Ishikawa (cell line): ENCODE results near the gene TM4SF1.

ENCODE experiments used
- CEBPB ChIP-seq: IDR thresholded peaks from 2 replicates; pipeline ENCODE4 v1.6.1; 2012
- CREB1 ChIP-seq: IDR thresholded peaks from 2 replicates; pipeline ENCODE4 v1.6.1; 2012; ENCODE audit warnings: low read depth
- EGR1 ChIP-seq: IDR thresholded peaks from 2 replicates; pipeline ENCODE4 v1.6.1; 2012
- EP300 ChIP-seq: IDR thresholded peaks from 2 replicates; pipeline ENCODE4 v1.6.1; 2012; ENCODE audit warnings: borderline replicate concordance
- FOXM1 ChIP-seq: IDR thresholded peaks from 2 replicates; pipeline ENCODE4 v1.6.1; 2012; ENCODE audit warnings: low read depth, borderline replicate concordance
- NFIC ChIP-seq: IDR thresholded peaks from 2 replicates; pipeline ENCODE4 v1.6.1; 2012
- RAD21 ChIP-seq: IDR thresholded peaks from 2 replicates; pipeline ENCODE4 v1.6.1; 2012; ENCODE audit warnings: low read depth
- TAF1 ChIP-seq: IDR thresholded peaks from 2 replicates; pipeline ENCODE4 v1.6.1; 2012; ENCODE audit warnings: low read depth, mild to moderate bottlenecking
- TCF12 ChIP-seq: IDR thresholded peaks from 2 replicates; pipeline ENCODE4 v1.6.1; 2012; ENCODE audit warnings: low read depth
- TEAD4 ChIP-seq: IDR thresholded peaks from 2 replicates; pipeline ENCODE4 v1.6.1; 2012
- YY1 ChIP-seq: IDR thresholded peaks from 2 replicates; pipeline ENCODE4 v1.6.1; 2012; ENCODE audit warnings: low read depth
- ZBTB7A ChIP-seq: IDR thresholded peaks from 2 replicates; pipeline ENCODE4 v1.6.1; 2012; ENCODE audit warnings: low read depth
- TF ChIP-seq, protein P1 (sequence below): IDR thresholded peaks from 2 replicates; pipeline ENCODE4 v1.6.1; 2012
- TF ChIP-seq, protein P2 (sequence below): IDR thresholded peaks from 2 replicates; pipeline ENCODE4 v1.6.1; 2012; ENCODE audit warnings: low read depth, mild to moderate bottlenecking
- TF ChIP-seq, protein P3 (sequence below): IDR thresholded peaks from 2 replicates; pipeline ENCODE4 v1.6.1; 2012

Gene TM4SF1

DNA sequence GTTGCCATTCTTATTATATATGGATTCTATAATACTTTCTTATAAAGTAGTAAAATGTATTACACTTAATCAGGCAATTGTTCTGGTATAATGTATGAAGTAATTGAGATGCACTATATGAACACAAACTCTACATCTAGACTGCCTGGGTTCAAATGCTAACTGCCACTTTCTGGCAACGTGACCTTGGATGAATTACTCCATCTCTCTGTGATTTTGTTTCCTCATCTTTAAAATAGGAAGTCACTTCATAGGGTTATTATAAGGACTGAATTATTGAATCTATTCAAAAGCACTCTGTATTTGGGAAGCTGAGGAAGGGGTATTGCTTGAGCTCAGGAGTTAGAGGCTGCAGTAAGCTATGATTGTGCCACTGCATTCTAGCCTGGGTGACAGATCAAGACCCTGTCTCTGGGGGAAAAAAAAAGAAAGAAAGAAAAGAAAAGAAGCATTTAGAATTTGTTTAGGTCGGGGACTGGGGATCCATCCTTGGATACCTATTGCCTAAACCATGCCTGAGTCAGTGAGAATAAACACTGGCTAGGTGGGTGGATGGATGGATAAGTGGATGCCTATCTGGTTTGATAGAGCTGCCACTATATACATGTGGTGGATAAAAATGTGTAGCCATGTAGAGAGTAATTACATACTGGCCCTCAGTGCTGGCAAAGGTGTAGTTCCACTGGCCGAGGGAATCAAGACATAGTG, 2.5 kb downstream of the TM4SF1 start:
- TF ChIP-seq EGR1: no peak
- TF ChIP-seq, protein P1, sequence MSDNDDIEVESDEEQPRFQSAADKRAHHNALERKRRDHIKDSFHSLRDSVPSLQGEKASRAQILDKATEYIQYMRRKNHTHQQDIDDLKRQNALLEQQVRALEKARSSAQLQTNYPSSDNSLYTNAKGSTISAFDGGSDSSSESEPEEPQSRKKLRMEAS: no peak
- TF ChIP-seq NFIC: no peak
- TF ChIP-seq CREB1: no peak
- TF ChIP-seq YY1: no peak
- no peak for TF ChIP-seq EP300
- no peak for TF ChIP-seq FOXM1
- TF ChIP-seq, protein P2, sequence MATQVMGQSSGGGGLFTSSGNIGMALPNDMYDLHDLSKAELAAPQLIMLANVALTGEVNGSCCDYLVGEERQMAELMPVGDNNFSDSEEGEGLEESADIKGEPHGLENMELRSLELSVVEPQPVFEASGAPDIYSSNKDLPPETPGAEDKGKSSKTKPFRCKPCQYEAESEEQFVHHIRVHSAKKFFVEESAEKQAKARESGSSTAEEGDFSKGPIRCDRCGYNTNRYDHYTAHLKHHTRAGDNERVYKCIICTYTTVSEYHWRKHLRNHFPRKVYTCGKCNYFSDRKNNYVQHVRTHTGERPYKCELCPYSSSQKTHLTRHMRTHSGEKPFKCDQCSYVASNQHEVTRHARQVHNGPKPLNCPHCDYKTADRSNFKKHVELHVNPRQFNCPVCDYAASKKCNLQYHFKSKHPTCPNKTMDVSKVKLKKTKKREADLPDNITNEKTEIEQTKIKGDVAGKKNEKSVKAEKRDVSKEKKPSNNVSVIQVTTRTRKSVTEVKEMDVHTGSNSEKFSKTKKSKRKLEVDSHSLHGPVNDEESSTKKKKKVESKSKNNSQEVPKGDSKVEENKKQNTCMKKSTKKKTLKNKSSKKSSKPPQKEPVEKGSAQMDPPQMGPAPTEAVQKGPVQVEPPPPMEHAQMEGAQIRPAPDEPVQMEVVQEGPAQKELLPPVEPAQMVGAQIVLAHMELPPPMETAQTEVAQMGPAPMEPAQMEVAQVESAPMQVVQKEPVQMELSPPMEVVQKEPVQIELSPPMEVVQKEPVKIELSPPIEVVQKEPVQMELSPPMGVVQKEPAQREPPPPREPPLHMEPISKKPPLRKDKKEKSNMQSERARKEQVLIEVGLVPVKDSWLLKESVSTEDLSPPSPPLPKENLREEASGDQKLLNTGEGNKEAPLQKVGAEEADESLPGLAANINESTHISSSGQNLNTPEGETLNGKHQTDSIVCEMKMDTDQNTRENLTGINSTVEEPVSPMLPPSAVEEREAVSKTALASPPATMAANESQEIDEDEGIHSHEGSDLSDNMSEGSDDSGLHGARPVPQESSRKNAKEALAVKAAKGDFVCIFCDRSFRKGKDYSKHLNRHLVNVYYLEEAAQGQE: no peak
- TF ChIP-seq CEBPB: no peak
- TF ChIP-seq, protein P3, sequence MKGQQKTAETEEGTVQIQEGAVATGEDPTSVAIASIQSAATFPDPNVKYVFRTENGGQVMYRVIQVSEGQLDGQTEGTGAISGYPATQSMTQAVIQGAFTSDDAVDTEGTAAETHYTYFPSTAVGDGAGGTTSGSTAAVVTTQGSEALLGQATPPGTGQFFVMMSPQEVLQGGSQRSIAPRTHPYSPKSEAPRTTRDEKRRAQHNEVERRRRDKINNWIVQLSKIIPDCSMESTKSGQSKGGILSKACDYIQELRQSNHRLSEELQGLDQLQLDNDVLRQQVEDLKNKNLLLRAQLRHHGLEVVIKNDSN: no peak
- TF ChIP-seq TAF1: no peak
- TF ChIP-seq ZBTB7A: no peak
- TF ChIP-seq RAD21: no peak

DNA sequence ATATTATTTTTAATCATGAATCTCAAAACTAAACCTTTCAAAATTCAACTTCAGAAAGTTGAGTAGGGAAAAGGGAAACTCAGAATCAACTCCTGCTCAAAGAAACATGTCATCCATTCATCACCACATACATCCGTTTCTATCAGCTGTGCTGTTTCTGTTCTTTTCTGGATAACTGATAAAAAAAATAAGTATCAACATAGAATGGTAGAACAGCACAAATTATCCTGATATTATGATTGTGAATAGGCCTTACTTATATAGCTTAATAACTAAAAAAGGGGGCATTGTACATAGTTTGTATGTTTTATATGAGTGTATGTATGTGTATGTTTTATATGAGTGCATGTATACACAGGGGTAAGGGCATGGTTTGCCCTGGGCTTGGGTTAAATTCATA, 3.1 kb downstream of the TM4SF1 start:
- TF ChIP-seq YY1 (no peak), ZBTB7A (no peak), EP300 (no peak), CREB1 (no peak), NFIC (no peak), TCF12 (no peak), TAF1 (no peak)
- TF ChIP-seq, protein P1: no peak
- TF ChIP-seq, protein P3: no peak

DNA sequence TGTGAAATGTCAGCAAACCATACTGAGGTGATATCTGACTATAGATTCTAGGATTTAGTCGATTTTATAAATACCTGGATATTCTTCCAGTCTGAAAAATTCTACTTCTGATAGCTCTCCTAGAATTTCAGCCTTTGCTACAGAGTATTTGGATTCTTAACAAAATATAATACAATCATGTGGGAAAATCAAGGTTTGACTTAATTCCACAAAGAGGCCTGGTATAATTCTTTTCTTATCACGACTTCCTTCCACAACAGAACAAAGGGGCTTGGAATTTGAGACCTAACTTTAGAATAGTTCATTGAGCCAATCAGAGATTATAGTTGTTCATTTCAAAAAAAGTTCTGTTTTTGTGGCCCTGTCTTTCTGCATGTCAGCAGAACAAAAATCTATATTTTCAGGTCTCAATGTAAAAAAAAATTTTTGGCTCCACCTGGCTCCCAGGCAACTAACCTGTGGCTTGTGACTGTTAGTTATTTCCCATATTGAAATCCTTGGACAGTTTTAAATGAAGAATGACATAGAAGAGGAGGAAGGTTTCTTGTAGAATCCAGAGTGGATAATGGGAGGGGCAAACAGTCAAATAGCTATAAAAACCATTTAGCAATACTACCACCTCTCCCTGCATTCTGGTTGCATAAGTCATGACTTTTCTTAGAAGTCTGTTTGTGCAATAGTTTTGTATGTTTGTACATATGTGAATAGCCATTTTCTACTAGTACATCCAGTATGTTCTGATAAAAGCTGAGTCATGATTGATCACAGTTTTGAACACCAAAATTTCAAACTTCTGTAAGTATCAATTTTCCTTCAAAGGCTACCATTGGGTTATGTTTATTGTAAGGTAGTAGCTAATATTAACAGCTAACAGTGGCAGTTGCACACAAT, 4.0 kb downstream of the TM4SF1 start:
- no peak for TF ChIP-seq NFIC
- no peak for TF ChIP-seq ZBTB7A
- TF ChIP-seq CEBPB: 0 out of 2 replicates have a peak, but pooled peaks have one; percentile 4
- no peak for TF ChIP-seq TCF12

DNA sequence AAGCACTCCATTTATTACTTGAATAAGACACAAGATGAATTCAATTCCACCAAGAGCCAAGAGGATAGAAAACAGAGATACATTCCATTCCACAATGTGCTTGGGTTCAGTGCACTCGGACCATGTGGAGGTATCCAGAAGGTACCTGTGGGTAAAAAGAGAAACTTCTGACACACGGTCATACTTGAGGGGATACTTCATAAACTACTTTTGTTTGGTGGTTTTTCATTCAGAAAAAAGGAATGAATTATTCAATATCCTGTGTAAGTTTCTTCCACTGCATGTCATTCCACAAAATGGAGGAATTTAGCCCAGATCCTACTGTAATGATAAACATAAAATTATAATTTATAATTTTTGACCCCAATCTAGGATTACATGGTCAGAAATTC, 5.7 kb downstream of the TM4SF1 start:
- TF ChIP-seq TEAD4 (no peak), FOXM1 (no peak), RAD21 (no peak), CEBPB (no peak), NFIC (no peak), CREB1 (no peak), EGR1 (no peak), ZBTB7A (no peak), TCF12 (no peak), YY1 (no peak), TAF1 (no peak), EP300 (no peak)
- TF ChIP-seq, protein P2: no peak
- TF ChIP-seq, protein P1: no peak
- TF ChIP-seq, protein P3: no peak
